Astrocyte (in vitro differentiated cells and primary cell): ENCODE measurements around the gene BCAR1.

Experiments
- CTCF ChIP-seq: IDR thresholded peaks from 2 replicates; pipeline ENCODE4 v1.5.1; 2011; ENCODE audit warnings: low read depth, mild to moderate bottlenecking, inconsistent platforms, low read length, moderate library complexity; ENCODE audit not compliant: insufficient read depth
- EZH2 ChIP-seq: IDR thresholded peaks from 2 replicates; pipeline ENCODE4 v1.6.1; 2012; ENCODE audit warnings: mild to moderate bottlenecking, low read length, inconsistent platforms; ENCODE audit not compliant: insufficient read depth

GRCh38 chr16:75293772-75294171 is 42.3 kb upstream of the BCAR1 start:
- TF ChIP-seq CTCF (no peak), EZH2 (no peak)
